Measurements from ENCODE around the gene FAH. TPM values are rescaled to one million over a fixed set of nuclear protein-coding genes. Genes with fewer than 3 reads are reported as not detected.
A peak's percentile ranks its signal among the peaks of the same experiment; 100 is the strongest.

FAH gene
- total RNA-seq, 3 donors from 2014 or later = 19.1 to 21.9 (median 20.0) TPM

DNA sequence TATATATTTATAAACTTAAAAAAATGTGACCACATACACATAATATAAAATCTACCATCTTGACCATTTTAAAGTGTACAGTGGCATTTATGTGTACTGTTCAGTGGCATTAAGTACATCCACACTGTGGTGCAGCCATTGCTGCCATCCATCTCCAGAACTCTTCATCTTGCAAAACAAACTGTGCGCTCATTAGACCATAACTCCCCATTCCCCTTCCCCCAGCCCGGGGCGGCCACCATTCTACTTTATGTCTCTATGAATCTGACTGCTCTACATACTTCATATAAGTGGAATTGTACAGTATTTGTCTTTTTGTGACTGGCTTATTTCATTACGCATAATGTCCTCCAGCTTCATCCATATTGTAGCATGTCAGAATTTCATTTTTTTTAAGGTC is 51.4 kb downstream of the FAH start:
- Histone ChIP-seq H3K9me3 (no peaks in the 10 kb centered on the region), H3K4me3 (no peak overlapping the region), H3K36me3 (ENCODE audit: low read depth) (no peaks in the 10 kb centered on the region), H3K4me1 (ENCODE audit: low read depth) (no peaks in the 10 kb centered on the region)
- no peak for ATAC-seq
- TF ChIP-seq, protein P1, sequence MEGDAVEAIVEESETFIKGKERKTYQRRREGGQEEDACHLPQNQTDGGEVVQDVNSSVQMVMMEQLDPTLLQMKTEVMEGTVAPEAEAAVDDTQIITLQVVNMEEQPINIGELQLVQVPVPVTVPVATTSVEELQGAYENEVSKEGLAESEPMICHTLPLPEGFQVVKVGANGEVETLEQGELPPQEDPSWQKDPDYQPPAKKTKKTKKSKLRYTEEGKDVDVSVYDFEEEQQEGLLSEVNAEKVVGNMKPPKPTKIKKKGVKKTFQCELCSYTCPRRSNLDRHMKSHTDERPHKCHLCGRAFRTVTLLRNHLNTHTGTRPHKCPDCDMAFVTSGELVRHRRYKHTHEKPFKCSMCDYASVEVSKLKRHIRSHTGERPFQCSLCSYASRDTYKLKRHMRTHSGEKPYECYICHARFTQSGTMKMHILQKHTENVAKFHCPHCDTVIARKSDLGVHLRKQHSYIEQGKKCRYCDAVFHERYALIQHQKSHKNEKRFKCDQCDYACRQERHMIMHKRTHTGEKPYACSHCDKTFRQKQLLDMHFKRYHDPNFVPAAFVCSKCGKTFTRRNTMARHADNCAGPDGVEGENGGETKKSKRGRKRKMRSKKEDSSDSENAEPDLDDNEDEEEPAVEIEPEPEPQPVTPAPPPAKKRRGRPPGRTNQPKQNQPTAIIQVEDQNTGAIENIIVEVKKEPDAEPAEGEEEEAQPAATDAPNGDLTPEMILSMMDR (IDR thresholded peaks at IDR 0.05) = no peak
- intact Hi-C loops (cut with DNase I, micrococcal nuclease) = no loop called here
- DNase-seq = no peak

DNA sequence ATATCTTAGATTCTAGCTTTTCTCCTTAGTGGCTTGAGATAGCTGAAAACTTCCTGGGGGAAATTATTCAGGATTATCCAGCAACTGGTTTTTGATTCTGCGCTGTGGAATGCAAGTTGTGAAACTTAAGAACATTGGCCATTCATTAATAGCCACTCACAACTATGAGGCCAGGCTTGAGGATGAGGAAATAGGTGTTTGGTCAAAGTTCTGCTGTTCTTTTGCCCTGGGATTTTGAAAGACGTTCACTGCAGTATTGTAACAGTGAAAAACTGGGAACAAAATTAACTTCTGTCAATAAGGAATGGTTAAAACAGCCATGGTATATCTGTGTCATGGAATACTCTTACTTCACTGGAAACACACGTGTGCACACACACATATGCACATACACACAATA is 55.1 kb downstream of the FAH start:
- TF ChIP-seq, protein P1 (IDR thresholded peaks at IDR 0.05) = no peak
- DNase-seq (no peak), ATAC-seq (no peak)
- intact Hi-C loops (cut with DNase I, micrococcal nuclease) = no loop called here
- Histone ChIP-seq H3K4me1 (ENCODE audit: low read depth) (no peaks in the 10 kb centered on the region), H3K36me3 (ENCODE audit: low read depth) (no peaks in the 10 kb centered on the region), H3K4me3 (no peak overlapping the region), H3K9me3 (no peaks in the 10 kb centered on the region)

DNA sequence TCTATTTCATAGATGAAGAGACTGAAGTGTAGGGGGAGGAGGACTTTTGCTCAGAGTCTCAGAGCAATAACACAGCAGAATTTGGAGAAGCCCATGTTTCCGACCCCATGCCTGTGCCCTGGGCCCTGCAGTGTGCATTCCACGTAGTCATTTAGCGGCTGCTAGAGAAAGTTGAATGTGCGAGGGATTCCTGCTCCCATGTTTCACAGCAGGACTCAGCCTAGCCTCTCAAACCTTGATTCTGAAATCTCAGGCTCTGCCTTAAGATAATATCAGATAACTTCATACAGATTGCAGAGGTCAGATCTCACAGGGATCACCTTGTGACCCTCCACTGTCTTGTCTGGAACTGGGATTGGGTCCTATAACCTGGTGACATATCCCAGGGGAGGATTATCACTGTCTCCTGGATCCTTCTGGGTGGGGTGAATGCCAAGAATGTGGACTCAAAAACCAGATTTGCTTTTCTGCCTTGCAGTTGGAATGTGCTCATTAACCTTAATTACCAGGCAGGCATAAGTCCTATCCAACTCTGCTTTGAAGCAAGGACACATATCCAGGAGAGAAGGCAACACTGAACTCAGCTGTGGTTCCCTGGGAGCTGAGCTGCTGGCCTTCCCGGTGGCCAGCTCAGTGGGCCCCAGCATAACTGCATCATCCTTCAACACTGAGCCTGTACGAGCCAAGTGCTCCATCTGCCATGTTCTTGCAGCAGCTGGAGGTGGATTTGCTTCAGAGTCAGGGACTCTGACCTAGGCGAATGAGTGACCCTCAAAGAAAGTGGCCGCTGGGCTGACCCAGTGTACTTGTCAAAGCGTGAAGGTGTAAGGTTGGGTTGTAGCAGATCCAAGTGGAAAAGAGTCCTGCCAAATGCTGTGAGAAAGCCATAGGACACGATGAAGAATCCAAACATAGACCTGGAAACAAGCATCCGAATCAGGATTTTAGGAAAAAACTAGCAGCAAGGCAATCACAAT is 56.2 kb downstream of the FAH start:
- H3K4me1 ChIP-seq (ENCODE audit: low read depth) = no peaks in the 10 kb centered on the region
- no peak for ATAC-seq
- intact Hi-C loops (cut with DNase I, micrococcal nuclease) = no loop called here
- no peaks in the 10 kb centered on the region for H3K9me3 ChIP-seq
- H3K4me3 ChIP-seq = no peak overlapping the region
- no peaks in the 10 kb centered on the region for H3K36me3 ChIP-seq (ENCODE audit: low read depth)
- DNase-seq = no peak
- TF ChIP-seq, protein P1 (IDR thresholded peaks at IDR 0.05) = no peak

DNA sequence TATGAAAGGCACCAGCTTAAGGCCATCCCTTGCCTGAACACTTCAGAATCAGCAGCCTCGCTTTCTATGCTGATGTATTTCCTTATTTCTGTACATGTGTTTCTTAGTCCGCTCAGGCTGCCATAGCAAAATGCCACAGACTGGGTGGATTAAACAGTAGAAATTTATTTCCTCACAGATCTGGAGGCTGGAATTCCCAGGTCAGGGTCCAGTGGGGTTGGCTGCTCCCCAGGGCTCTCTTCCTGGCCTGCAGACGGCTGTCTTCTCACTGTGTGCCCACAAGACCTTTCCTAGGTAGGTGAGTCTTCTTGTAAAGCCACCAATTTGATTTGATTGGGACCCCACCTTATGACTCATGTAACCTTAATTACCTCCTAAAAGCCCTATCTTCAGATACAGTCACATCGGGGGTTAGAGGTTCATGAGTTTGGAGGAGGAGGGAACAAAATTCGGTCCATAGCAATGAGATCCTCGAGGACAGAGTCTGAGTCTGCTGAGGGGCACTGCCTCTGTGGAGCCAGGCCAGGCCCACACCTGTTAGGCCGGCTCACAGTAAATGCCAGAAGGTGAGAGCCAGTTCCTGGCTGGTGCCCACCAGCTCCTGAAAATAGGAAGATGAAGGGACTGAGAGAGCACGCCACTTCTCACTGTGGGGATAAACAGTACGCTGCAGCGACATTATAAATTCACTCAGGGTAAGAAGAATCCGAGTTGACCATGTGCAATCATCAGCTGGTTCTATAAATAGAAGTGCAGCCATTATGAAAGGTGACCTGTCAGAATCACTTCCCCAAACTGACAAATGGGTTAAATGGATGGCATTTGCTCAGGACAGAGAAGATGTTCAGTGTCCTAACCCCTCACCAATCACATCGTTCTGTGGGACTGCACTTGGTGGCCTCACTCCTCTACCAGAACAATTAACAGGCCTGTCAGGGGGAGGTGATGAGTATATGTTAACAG is 58.1 kb downstream of the FAH start:
- TF ChIP-seq, protein P1 (IDR thresholded peaks at IDR 0.05) = no peak
- intact Hi-C loops (cut with DNase I, micrococcal nuclease) = no loop called here
- Histone ChIP-seq H3K4me3 (no peak overlapping the region), H3K36me3 (ENCODE audit: low read depth) (no peaks in the 10 kb centered on the region), H3K4me1 (ENCODE audit: low read depth) (no peaks in the 10 kb centered on the region), H3K9me3 (no peaks in the 10 kb centered on the region)
- ATAC-seq = peak; percentile 83
- DNase-seq = no peak

DNA sequence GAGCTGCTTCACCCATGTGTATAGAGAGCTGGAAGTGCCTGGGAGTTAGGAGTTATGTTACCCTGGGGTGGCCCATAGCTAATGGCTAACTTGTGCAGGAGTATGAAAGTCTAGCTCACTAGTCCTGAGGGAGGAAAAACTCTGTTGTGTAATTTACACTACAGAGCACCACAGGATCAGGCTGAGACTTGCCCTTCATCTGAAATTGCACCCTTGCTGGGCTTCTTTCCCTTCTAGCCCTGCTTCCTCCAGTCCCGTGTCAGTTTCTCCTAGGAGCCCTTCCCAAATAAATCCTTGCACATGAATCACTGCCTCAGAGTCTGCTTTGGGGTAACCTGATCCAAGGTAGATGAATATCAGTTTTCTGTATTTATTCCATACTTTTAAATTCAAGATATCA is 59.2 kb downstream of the FAH start:
- no peak for DNase-seq
- intact Hi-C loops (cut with DNase I, micrococcal nuclease) = no loop called here
- TF ChIP-seq, protein P1 (IDR thresholded peaks at IDR 0.05) = no peak
- Histone ChIP-seq H3K36me3 (ENCODE audit: low read depth) (no peaks in the 10 kb centered on the region), H3K4me1 (ENCODE audit: low read depth) (no peaks in the 10 kb centered on the region), H3K9me3 (no peaks in the 10 kb centered on the region), H3K4me3 (no peak overlapping the region)
- no peak for ATAC-seq

Data from mucosa of descending colon (tissue), 3 donors.